HUDEP-2 (cell line): Measurements from ENCODE around the gene ULBP2.
"Not testable (repeated sequence)": the region's sequence is repeated elsewhere in the genome, so short reads cannot be mapped to it uniquely, and the experiment has no call there.

Experiments used
- DNase-seq, 76 experiments: peaks; one replicate each; lab custom pipeline; 2025; ENCODE audit not compliant: unreplicated experiment in 76 of 76; lab: John Stamatoyannopoulos, UW

The ULBP2 gene

DNA sequence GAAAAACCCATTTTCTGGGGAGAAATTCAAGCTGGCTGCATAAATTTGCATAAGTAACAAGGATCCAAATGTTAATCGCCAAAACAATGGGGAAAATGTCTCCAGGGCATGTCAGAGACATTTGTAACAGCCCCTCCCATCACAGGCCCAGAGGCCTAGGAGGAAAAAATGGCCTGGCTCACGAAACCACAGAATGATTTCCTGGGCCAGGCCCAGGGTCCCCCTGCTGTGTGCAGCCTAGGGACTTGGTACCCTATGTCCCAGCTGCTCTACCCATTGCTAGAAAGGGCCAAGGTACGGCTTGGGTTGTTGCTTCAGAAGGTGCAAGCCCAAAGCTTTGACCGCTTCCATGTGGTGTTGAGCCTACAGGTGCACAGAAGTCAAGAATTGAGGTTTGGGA lies 33.3 kb upstream of the ULBP2 start:
- not testable (repeated sequence) for DNase-seq

DNA sequence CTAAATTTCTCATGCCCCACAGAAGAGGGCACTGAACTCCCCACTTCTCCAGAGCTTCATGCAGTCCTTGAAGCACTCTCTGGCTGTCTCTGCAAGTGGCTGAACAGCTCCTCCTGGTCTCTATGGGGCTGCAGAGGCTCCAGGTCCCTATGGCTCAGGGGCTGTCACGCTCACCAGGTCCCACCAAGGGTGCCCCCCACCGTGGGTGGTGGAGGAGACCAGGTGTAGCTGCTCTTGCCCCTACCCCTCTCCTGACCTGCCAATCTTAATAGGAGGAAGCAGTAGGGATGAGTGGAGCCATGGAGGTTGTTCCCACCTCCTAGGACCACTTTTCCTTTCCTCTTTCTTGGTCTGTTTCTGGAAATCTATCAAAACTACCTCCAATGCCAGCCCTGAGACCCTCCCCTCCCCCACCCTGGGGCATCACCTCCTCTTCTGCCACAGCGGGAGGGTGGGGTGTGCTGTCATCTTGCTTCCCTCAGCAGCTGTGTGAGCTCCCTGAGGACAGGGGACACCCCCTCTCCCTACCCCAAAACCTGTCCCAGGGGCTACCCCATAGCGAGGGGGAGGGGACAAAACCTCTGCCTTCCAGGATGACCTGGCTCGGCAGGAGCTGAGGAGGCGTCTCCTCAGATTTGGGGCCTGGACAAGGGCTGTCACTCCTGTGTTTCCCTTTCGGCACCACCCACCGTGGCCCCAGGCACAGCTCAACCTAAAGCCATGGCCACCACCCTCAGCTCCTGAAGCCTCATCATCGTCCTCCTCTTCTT lies 31.9 kb upstream of the ULBP2 start:
- no peak for DNase-seq

DNA sequence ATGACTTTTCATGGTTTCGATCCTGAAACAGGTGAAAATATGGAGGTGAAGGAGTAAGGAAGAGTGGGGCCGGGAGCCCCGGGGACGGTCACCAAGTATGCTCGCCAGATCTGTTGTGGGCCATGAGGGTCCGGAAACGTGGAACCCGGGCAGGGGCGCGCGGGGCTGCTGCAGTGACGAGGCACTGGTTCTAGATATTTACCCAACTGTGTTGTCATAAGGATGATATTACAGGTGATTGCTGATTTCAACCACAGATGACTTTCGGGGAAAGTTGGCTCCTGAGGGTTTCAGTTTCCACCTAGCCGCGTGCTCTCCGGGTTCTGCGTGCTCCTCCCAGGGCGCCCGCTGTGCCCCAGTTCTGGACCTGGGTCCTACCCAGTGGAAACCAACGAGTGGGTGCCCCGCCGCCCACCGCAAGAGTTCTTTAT lies 31.1 kb upstream of the ULBP2 start:
- DNase-seq, result no peak

DNA sequence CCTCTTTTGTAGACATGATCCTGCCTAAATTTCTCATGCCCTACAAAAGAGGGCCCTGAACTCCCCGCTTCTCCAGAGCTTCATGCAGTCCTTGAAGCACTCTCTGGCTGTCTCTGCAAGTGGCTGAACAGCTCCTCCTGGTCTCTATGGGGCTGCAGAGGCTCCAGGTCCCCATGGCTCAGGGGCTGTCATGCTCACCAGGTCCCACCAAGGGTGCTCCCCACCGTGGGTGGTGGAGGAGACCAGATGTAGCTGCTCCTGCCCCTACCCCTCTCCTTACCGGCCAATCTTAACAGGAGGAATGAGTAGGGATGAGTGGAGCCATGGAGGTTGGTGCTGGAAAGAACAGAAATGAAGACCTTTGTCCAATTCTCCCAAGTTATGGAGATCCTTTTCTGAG lies 29.1 kb upstream of the ULBP2 start:
- DNase-seq, result not testable (repeated sequence)

DNA sequence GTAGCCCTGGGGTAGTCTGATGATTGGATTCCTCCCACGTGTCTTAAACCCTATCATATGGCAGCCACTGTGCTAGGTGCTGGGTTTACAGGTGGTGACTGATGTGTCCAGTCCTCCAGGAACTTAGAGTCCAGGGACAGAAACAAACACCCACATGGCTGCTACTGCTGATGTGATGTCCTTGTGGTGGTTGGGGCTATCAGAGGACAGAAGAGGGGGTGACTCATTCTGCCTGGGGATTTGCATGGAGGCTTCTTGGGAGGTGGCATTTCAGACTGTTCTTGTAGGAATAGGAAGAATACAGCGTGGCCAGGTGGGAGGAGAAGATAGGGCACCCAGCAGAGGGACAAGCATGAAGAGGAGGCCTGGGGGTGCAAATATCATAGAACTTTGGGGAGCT lies 28.7 kb upstream of the ULBP2 start:
- no peak for DNase-seq

DNA sequence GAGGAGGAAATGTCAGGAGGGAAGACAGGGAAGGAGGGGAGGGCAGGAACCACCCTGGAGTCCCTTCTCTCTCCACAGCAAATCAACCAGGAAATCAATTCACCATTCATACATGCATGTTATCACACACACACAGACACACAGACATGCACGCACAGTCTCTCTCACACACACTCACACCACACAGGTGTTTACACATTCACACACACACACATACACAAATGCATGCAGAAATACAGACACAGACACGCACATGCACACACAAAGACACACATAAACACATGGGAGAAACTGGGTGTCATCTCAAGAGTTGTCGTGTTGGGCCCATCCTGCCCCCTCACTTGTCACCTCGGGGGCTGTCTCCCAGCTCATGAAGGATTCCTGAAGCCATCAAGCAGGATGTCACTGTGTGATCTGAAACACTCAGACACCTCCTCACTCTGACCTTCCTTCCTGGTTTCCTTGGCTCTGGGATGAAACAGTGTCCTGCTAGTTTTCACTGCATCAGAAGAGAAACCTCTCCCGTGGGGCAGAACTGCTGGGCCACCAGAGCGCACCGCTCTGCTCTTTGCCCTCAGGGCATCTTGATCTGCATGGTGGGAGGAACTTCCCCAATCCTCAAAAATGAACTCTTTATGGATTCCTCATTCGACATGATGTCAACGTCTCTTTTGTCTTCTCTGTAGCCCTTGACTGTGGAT lies 28.1 kb upstream of the ULBP2 start:
- DNase-seq, result no peak

DNA sequence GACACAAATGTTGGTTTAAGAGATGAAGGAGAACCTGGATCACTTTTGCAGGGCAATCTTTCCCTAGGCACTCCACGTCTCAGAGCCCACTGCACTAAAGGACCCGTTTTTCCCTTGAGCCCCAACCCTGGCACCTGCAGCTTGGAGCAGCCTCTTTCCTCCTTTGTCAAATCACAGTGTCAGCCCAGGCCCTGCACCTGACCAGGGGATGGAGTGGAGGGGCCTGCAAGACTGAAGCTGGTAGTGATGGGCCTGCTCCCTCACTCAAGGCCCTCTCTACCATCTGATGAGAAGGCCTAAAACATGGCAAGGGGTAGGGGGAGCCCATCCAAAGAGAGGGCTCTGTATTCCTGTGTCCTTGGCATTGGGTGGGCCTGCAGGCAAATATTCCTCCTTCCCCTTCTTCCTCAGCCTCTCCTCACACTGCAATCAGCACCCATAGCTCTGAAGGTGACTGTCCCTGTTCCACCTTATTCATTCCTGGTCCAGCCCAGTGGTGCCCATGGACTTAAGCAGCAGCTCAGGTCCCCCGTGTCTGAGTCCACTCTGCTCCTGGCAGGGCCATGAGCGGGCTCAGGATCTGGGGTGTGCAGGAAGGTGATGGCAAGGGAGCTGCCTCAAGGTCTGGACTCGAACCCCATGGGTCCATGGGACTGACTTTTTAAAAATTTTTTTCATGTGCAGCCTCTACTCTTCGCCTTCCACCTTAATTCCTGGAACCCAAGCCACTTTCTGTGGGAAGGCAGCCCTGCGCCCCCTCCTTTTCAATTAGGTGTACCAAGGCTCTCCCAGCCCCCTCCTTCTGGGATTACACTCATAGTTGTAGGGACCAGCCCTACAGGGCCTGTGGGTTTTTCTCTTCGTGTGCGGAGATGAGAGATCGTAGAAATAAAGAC lies 25.6 kb upstream of the ULBP2 start:
- no peak for DNase-seq

DNA sequence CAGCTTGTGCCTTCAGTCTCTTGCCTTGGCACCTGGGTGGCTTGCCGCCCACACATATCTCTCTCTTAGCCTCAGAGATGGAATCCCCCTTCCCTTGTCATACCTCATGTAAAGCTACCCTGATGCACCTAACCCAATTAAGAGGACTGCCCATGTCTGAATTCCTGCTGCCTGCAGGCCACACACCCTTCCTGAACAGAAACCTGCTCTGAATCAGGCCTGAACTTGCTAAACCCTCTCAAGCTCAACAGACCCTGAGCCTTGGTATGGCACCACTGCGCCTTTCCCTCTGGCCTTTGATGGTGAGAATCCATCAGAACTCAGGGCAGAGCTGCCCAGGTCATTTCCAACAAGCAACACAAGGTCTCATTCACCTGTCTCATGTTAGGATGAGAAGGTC lies 24.1 kb upstream of the ULBP2 start:
- no peak for DNase-seq

DNA sequence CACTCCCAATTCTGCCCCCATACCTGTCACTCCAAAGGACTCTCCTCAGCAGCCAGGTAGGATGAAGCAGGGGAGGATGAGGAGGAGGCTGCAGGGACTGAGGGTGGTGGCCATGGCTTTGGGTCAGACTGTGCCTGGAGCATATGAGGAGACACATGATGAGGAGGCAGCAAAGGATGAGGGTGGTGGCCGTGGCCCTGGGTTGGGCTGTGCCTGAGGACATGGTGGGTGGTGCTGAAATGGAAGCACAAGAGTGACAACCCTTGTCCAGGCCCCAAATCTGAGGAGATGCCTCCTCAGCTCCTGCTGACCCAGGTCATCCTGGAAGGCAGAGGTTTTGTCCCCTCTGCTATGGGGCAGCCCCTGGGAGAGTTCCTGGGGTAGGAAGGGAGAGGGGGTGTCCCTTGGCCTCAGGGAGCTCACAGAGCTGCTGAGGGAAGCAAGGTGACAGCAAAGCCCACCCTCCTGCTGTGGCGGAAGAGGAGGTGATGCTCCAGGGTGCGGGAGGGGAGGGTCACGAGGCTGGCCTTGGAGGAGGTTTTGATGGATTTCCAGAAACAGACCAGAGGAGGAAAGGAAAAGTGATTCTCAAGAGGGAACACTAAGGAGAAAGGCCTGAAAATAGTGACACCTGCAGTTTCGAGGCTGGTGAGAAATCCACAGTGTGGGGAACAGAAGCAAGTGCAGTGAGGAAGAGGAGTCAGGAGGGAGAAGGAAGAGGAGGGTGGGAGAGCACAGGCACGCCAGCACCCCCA lies 23.5 kb upstream of the ULBP2 start:
- no peak for DNase-seq

DNA sequence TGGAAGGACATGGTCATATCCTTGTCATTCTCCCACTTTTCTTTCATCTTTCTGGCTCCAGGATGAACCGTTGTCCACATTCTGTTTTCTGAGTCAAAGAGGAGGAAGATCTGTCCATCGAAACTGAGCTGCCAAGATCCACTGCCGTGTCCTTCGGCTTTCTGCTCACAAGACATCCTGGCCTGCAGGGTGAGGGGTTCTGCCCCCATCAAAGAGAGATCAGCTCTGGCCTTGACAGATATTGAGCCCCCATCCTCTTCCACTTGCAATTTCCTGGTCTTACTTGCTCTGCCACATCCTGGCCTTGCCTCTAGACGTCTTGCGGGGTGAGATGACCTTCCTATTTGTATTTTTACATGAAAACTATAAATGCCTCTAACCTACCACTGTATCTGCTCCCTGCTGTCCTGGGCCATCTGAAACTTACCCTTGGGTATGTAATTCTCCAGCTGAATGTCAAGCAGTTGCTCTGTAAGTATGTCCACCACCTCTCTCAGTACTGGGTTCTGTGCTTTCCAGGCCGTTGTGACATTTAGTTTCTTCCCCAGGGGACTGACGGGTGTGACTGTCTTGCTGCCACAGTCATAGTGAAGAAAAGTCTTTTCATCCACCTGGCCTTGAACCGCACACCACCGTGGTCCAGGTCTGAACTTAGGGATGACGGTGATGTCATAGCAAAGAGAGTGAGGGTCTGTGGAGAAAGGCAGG lies 22.5 kb upstream of the ULBP2 start:
- not testable (repeated sequence) for DNase-seq

DNA sequence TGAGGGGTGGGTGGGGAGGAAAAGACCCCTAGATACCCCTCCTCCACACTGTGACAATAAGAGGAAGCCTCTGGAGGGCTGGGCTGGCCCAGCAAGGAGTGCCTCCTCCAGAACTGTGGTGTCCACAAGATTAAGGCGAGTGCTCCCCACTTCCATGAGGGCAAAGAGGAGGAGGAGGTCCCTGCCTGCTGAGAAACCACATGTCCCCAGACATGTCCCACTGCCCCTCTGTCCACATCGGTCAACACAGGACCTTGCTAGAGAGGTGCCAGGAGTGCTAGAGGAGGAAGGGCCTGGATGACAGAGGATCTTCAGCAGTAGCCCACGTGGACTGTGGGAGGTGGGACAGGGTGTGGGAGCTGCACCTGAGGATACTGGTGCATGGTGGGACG lies 22.0 kb upstream of the ULBP2 start:
- no peak for DNase-seq

DNA sequence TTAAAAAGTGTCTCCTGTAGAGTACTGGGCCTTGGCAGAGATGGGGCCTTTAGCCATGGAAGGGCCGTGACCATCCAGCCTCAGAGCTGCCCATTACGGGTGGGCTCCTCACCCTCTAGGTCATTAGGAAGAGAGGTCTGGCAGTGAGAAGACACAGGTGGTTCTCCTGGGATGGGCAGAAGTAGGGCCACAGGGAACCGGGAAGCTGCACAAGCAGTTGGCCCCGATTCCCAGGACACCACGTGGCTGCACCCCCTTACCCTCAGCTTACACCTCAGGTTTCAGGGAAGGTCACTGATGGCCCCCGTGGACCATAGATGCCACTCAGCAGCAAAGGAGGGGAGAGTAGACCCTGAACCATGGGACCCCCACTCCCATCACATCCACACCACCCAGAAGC lies 20.5 kb upstream of the ULBP2 start:
- DNase-seq, result no peak

DNA sequence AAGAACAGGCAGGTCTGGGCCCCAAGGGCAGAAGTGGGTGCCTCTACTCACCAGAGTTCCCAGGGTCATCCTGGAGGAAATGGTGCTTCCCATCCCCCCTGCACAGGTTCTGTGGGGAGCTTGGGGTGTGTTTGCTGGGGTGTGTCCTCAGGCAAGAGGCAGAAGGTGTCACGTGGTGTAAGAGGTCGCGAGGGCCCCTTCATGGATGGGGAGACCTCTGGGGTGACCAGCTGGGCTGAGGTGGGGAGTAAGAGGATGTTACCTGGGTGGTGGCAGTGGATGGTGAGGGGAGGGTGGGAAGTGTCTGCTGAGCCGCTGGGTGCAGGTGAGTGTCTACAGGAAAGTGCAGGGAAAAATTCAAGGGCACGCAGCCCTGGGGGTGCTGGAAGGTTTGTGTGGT lies 19.7 kb upstream of the ULBP2 start:
- DNase-seq, result not testable (repeated sequence)

DNA sequence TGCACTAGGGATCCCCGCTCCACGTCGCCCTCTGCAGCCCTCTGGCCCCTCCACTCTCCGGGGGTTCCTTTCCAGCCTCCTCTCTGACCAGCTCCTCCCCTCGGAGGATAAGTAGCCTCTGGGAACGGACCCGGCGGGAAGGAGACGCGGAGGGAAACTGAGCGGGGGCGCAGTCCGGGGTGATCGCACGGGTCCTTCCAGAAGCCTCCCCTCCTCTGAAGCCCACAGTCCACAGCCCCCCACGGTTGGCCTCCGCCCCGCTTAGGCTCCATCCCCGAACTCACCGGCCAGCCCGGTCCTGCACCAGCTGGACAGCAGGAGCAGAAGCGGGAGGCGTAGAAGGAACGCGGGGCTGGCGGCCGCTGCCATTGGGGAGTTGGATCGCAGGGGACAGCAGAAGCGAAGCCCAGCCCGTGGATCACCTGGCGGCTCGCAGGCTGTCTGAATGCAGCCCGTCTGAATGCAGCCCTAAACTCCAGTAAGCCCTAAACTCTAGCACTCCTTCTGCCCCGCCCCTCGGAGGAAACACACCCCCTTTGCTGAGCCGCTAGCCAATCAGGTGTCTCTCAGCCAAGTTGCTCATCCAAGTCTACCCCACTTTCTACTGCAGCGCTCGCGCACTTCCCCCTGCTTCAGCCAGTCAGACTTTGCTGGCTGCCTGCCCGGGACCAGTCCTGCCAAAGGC lies 19.0 kb upstream of the ULBP2 start, which contains the start of gene RAET1G:
TSS of gene RAET1G (minus strand) at position 480 of the 685 bp plus-strand sequence. CDS start at position 369, 111 bp downstream.
- DNase-seq, result peak in 63 of 76 experiments; percentile 18 to 77 (median 49)

DNA sequence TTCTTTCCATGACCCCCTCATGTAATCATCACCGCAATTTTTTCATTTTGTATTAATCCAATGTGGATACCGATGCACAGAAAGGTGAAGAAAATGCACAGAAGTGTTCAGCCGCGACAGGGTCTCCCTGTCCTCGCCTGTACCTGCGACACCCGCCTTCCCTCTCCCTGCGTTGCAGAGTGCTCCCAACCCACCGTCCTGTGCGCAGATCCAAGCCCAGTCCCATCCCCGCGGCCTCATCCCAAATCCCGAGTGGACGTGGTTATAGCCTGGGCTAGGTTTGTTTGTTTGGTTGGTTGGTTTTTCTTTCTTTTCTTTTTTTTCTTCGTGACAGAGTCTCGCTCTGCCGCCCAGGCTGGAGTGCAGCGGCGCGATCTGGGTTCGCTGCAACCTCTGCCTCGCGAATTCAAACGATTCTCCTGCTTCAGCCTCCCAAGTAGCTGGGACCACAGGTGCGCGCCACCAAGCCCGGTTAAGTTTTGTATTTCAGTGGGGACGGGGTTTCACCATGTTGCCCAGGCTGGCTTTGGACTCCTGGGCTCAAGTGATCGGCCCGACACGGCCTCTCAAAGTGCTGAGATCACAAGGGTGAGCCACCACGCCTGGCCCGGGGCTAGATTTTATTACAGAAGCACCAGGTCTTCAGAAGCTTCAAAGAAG lies 18.4 kb upstream of the ULBP2 start:
- DNase-seq, result no peak

DNA sequence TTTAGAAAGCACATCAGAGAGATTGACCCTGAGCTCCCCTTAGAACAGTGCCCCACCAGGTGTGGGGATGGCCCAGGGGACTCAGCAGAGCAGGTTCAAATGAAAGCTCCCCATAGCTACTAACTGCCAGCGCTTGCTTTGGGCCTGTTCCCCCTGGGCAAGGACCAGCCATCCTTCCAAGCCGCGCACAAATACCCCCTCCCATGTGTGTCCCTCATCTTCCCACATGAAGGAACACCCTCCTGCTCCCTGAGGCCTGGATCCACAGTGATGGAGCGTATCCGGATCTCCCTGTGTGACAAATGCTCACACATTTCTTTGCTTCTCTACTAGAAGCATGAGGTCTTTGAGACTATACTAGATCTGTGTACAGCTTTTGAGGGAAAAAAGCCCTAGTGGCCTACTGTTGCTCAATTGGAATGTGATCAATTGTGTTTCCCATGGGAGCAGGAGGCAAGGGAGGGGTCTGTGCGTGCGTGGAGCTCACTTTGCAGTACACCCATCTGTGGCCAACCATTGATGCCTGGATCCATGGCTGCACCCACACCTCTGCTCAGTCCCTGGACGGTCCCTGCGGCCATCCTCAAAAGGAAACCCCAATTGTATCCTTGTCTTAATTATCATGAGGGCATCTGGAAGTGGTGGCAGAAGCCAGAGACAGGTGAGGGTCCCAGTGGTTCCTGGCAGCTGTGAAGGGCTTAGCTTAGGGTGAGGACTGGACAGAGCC lies 17.4 kb upstream of the ULBP2 start:
- no peak for DNase-seq

DNA sequence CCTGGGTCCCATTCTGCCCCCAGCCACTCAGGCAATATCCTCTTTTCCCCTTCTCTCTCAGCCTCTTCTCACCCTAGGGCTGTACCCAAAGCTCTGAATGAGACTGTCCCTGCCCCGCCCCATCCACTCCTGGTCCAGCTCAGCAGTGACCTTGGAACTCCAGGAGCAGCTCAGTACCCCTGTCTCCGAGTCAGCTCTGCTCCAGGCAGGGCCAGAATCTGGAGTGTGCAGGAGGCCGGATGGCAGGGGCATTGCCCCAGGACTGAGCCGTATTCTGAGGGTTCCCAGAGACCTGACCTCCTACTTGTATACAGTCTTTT lies 16.9 kb upstream of the ULBP2 start:
- no peak for DNase-seq

DNA sequence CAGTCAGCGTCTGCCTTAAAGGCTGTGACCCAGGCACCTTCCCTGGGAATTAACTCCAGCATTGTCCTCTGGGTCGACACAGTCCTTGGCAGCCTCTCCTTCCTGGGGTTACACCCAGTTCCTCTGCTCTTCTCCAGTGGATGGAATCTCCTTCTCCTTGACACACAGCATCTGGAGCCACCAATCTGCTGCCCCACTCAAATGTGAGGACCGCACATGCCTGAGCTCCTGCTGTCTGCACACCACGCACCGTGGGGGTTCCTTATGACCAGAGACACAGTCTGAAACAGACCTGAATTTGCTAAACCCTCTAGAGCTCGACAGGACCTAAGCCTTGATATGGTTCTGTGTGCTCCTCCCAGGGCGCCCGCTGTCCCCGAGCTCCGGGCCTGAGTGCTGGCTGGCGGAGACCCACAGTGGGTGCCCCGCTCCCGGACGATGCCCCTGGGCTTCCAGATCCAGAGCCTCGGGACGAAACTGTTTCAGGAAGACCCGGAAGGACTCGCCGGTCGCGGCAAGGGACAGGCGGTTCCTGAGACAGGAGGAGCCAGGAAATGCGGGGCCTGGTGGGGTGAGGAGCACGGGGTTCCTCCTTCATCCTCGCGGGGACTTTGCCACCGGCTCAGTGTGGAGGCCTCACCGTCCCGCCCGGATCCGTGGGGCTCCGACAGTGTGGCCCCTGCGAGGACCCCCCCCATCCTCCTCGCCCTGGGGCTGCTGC lies 16.4 kb upstream of the ULBP2 start:
- DNase-seq, result no peak
